ENCODE data around the gene OR3A3. TPM values are rescaled to one million over a fixed set of nuclear protein-coding genes. Genes with fewer than 3 reads are reported as not detected.

Gene OR3A3
- not detected in 2 replicates for total RNA-seq

DNA sequence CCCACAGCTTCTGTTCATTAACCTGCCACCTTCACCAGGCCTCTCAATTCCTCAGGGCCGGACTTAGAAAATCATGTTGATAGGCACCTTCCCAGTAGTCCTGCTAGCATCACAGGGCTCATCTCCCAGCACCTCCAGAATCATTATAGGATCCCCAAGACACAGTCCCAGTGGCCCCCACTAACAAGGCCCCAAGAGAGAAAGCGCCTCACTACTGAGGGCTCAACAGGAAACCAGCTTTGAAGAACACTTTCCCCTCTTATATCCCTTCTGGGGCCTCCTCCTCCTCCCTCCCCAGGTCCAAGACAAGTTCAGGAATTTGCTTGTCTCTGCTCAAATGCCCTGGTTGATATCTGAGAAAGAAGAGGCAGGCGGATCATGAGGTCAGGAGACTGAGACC, at the start of gene OR3A3:
OR3A3 (plus strand) TSS at position 301 of the 400 bp plus-strand sequence.

DNA sequence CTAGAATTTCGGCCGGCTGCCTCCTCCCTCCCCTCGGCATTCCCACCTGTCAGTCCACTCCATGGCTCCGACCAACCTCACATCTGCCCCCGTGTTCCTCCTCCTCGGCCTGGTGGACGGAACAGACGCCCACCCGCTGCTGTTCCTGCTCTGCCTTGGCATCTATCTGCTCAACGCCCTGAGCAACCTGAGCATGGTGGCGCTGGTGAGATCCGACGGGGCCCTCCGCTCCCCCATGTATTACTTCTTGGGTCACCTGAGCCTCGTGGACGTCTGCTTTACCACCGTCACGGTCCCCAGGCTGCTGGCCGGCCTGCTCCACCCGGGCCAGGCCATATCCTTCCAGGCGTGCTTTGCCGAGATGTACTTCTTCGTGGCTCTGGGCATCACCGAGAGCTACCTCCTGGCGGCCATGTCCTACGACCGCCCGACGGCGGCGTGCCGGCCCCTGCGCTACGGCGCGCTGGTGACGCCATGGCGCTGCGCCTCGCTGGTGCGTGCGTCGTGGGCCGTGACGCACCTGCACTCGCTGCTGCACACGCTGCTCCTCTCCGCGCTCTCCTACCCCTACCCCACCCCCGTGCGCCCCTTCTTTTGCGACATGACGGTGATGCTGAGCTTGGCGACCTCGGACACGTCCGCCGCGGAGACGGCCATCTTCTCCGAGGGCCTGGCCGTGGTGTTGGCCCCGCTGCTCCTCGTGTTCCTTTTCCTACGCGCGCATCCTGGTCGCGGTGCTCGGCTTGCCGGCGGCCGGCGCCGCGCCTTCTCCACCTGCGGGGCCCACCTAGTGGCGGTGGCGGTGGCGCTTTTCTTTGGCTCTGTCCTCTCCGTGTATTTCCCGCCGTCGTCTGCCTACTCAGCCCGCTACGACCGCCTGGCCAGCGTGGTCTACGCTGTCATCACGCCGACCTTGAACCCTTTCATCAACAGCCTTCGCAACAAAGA, 25.0 kb upstream of the OR3A3 start, which contains the start of gene OR3A2:
OR3A2 (minus strand) TSS at position 440 of the 948 bp plus-strand sequence.

DNA sequence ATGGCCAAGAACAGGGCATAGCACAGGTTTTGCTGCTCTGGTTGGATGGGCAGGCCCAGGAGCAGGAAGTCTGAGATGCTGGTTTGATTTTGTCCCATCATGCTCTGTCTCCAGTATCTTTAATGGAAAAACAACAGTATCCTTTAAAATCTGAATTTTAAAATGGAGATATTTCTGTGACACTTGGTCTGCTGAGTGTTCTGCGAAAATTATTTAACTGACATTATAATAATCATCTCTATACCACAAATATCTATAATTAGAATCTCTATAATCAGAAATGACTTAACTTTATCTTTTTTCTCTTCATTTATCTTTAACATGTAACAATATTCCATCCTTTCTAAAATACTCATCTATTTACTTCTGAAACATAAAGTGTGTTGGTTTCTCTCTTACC, 12.9 kb upstream of the OR3A3 start, which contains the start of gene OR1E1:
OR1E1 (minus strand) TSS at position 101 of the 400 bp plus-strand sequence; CDS start at position 101, 0 bp downstream.

DNA sequence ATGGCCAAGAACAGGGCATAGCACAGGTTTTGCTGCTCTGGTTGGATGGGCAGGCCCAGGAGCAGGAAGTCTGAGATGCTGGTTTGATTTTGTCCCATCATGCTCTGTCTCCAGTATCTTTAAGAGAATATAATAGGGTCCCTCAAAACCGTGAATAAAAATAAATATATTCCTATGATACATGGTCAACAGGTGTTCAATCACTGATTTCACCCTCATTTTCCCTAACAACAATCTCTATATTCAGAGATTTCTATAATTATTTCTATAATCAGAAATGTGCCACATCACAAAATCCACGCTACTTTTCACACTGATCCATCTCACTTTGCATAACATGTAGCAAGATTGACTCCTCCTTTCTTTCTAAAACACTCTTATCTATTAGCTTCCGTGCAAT, 22.6 kb downstream of the OR3A3 start, which contains the start of gene OR1E2:
OR1E2 (minus strand) TSS at position 101 of the 400 bp plus-strand sequence; CDS start at position 101, 0 bp downstream.

DNA sequence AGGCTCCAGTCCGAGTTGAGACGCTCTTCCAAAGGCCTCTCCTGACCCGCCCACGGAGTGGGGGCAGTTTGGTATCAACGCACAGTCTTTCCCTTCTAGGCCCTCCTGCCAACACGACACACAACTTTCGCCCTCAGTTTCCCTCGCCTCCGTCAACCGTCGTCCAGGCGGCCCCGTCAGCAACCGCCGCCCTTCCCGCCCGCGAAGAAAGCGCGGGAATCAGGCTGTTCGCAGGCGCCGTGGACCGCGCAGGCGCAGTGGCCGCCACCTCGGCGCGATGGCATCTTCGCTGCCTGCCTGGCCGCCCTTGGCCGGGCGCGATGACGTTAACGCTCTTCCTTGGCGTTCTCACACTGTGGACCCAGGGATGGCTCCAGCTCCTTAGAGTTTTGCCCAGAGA, 60.4 kb downstream of the OR3A3 start, which contains the start of gene SPATA22:
SPATA22 (minus strand) TSS at position 221 of the 400 bp plus-strand sequence. CDS start 2,494 bp downstream, outside the sequence.

Other genes starting within 250 kb of the OR3A3 start
- gene OR1A2, start 213.9 kb upstream of the OR3A3 start, total RNA-seq = not detected in 2 replicates
- not detected in 2 replicates for gene OR1A1, start 203.7 kb upstream of the OR3A3 start, total RNA-seq
- gene OR3A1, start 113.0 kb upstream of the OR3A3 start, total RNA-seq = 0.17 TPM in 1 of 2 replicates, not detected in the other
- gene OR3A2, start 25.1 kb upstream of the OR3A3 start, total RNA-seq = 0.50 TPM in 1 of 2 replicates, not detected in the other
- gene OR1E1, start 13.0 kb upstream of the OR3A3 start, total RNA-seq = 0.17 TPM in 1 of 2 replicates, not detected in the other
- gene OR1E2, start 22.5 kb downstream of the OR3A3 start, total RNA-seq = not detected in 2 replicates
- gene SPATA22, start 60.4 kb downstream of the OR3A3 start, total RNA-seq = 1.2 and 2.5 TPM in 2 replicates
- gene ASPA, start 64.6 kb downstream of the OR3A3 start, total RNA-seq = 1.2 and 1.8 TPM in 2 replicates
- gene TRPV3, start 146.4 kb downstream of the OR3A3 start, total RNA-seq = 1.0 and 1.7 TPM in 2 replicates
- gene TRPV1, start 198.0 kb downstream of the OR3A3 start, total RNA-seq = 2.0 and 6.6 TPM in 2 replicates
- 13.1 and 18.2 TPM in 2 replicates for gene SHPK, start 224.9 kb downstream of the OR3A3 start, total RNA-seq
- 28.9 and 30.5 TPM in 2 replicates for gene CTNS, start 225.4 kb downstream of the OR3A3 start, total RNA-seq

Measured in smooth muscle cell of trachea (primary cell).